ENCODE results near the gene CLDN2.

GRCh38 chrX:106927023-106927422 lies 6.8 kb downstream of the CLDN2 start:
- TF ChIP-seq CTCF (IDR thresholded peaks at IDR 0.05; ENCODE audit: insufficient read depth, low read length, poor library complexity, severe bottlenecking), result no peak
- no peak for TF ChIP-seq EZH2phosphoT487 (conservative IDR thresholded peaks at IDR 0.05; ENCODE audit: low read length)
